ENCODE results near the gene BUD23. TPM values are rescaled to one million over a fixed set of nuclear protein-coding genes. Genes with fewer than 3 reads are reported as not detected.

The BUD23 gene
- total and polyA plus RNA-seq, 9 of the 15 experiments (the other 6 are each of a cell fraction or from before 2014, with no cell fraction given), result 79.5 to 270 (median 150) TPM

- TF ChIP-seq, protein P1, sequence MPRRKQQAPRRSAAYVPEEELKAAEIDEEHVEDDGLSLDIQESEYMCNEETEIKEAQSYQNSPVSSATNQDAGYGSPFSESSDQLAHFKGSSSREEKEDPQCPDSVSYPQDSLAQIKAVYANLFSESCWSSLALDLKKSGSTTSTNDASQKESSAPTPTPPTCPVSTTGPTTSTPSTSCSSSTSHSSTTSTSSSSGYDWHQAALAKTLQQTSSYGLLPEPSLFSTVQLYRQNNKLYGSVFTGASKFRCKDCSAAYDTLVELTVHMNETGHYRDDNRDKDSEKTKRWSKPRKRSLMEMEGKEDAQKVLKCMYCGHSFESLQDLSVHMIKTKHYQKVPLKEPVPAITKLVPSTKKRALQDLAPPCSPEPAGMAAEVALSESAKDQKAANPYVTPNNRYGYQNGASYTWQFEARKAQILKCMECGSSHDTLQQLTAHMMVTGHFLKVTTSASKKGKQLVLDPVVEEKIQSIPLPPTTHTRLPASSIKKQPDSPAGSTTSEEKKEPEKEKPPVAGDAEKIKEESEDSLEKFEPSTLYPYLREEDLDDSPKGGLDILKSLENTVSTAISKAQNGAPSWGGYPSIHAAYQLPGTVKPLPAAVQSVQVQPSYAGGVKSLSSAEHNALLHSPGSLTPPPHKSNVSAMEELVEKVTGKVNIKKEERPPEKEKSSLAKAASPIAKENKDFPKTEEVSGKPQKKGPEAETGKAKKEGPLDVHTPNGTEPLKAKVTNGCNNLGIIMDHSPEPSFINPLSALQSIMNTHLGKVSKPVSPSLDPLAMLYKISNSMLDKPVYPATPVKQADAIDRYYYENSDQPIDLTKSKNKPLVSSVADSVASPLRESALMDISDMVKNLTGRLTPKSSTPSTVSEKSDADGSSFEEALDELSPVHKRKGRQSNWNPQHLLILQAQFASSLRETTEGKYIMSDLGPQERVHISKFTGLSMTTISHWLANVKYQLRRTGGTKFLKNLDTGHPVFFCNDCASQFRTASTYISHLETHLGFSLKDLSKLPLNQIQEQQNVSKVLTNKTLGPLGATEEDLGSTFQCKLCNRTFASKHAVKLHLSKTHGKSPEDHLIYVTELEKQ (CRISPR knock-in tag; IDR thresholded peaks at IDR 0.05), result no peak
- TF ChIP-seq POLR2A (conservative IDR thresholded peaks at IDR 0.05) (peak; percentile 93), NFE2 (IDR thresholded peaks at IDR 0.05; ENCODE audit: low read depth) (no peak), ZSCAN32 (CRISPR knock-in tag; IDR thresholded peaks at IDR 0.05) (no peak), SIX5 (IDR thresholded peaks at IDR 0.05; ENCODE audit: borderline replicate concordance in 1 of 2, insufficient read depth in 1 of 2, low read depth in 1 of 2, low read length in 2 of 2) (no peak), CBX2 (IDR thresholded peaks at IDR 0.05; ENCODE audit: insufficient read depth, low read length, poor library complexity, severe bottlenecking) (no peak), KLF16 (IDR thresholded peaks at IDR 0.05) (no peak), CBFA2T3 (IDR thresholded peaks at IDR 0.05) (peak; percentile 30; the same call in 1 of the 2 replicates), ZNF395 (CRISPR knock-in tag; IDR thresholded peaks at IDR 0.05) (peak; percentile 58; the same call in 1 of the 2 replicates), ZSCAN29 (IDR thresholded peaks at IDR 0.05) (0 out of 2 replicates have a peak, but pooled peaks have one; percentile 27), CAMTA2 (CRISPR knock-in tag; conservative IDR thresholded peaks at IDR 0.05) (0 out of 2 replicates have a peak, but pooled peaks have one; percentile 37), BRF1 (IDR thresholded peaks at IDR 0.05; ENCODE audit: borderline replicate concordance, extremely low read depth, insufficient read length) (no peak), POLR2AphosphoS2 (IDR thresholded peaks at IDR 0.05; ENCODE audit: low read length) (no peak; the same call in 1 of the 2 replicates), RBM17 (IDR thresholded peaks at IDR 0.05; ENCODE audit: borderline replicate concordance, low read depth, low read length) (no peak), CHD2 (IDR thresholded peaks at IDR 0.05; ENCODE audit: low read depth, low read length) (peak; percentile 95), RBM39 (optimal IDR thresholded peaks at IDR 0.05; ENCODE audit: low read depth, low read length) (no peak), ARID2 (IDR thresholded peaks at IDR 0.05) (no peak)
- TF ChIP-seq, protein P2, sequence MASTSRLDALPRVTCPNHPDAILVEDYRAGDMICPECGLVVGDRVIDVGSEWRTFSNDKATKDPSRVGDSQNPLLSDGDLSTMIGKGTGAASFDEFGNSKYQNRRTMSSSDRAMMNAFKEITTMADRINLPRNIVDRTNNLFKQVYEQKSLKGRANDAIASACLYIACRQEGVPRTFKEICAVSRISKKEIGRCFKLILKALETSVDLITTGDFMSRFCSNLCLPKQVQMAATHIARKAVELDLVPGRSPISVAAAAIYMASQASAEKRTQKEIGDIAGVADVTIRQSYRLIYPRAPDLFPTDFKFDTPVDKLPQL (IDR thresholded peaks at IDR 0.05; ENCODE audit: extremely low read depth, insufficient read length), result peak; percentile 28
- TF ChIP-seq, protein P3, sequence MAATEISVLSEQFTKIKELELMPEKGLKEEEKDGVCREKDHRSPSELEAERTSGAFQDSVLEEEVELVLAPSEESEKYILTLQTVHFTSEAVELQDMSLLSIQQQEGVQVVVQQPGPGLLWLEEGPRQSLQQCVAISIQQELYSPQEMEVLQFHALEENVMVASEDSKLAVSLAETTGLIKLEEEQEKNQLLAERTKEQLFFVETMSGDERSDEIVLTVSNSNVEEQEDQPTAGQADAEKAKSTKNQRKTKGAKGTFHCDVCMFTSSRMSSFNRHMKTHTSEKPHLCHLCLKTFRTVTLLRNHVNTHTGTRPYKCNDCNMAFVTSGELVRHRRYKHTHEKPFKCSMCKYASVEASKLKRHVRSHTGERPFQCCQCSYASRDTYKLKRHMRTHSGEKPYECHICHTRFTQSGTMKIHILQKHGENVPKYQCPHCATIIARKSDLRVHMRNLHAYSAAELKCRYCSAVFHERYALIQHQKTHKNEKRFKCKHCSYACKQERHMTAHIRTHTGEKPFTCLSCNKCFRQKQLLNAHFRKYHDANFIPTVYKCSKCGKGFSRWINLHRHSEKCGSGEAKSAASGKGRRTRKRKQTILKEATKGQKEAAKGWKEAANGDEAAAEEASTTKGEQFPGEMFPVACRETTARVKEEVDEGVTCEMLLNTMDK (IDR thresholded peaks at IDR 0.05; ENCODE audit: borderline replicate concordance, insufficient read depth, low read depth, low read length, poor library complexity, severe bottlenecking), result peak; percentile 44
These were observed 55.4 kb downstream of the BUD23 start, which contains the start of gene ABHD11 (continued) for GRCh38 chr7:73738612-73739386.
